HG03442 (cell line): ENCODE data around the gene CHRM2.
"Not testable (repeated sequence)": the region's sequence is repeated elsewhere in the genome, so short reads cannot be mapped to it uniquely, and the experiment has no call there.

Source experiments
- ATAC-seq: cut with Tn5 transposase; IDR thresholded peaks from one replicate; pipeline ENCODE4 v1.9.1; 2021; ENCODE audit warnings: mild to moderate bottlenecking, moderate library complexity; ENCODE audit not compliant: unreplicated experiment

Gene CHRM2

DNA sequence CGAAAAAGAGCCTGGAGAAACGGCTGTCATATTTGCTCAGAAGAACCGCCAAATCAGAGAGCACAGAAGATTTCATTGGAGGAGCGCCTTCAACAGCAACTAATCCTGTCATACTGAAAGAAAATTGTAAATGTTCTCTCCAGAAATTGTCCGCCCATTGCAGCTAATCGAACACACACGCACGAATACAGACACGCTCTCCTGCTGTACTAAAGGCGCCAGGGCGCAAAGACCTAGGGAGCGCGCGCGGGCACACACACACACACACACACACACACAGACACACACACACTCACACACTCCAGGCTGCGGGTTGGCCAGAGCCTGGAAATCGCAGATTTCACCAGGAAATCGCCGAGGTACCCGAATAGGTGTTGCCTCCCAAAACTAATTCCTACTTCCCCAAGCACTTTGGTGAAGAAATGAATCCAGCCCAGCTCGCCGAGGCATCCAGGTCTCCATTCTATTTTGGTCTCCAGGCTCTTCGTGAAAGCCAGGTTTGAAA is at the start of gene CHRM2:
Gene CHRM2 (plus strand): TSS at position 157 of the 505 bp plus-strand sequence. CDS start 146,214 bp downstream, outside the sequence.
- ATAC-seq, result no peak

DNA sequence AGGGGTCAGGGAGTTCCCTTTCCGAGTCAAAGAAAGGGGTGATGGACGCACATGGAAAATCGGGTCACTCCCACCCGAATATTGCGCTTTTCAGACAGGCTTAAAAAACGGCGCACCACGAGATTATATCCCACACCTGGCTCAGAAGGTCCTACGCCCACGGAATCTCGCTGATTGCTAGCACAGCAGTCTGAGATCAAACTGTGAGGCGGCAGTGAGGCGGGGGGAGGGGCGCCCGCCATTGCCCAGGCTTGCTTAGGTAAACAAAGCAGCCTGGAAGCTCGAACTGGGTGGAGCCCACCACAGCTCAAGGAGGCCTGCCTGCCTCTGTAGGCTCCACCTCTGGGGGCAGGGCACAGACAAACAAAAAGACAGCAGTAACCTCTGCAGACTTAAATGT is 37.1 kb upstream of the CHRM2 start:
- not testable (repeated sequence) for ATAC-seq

DNA sequence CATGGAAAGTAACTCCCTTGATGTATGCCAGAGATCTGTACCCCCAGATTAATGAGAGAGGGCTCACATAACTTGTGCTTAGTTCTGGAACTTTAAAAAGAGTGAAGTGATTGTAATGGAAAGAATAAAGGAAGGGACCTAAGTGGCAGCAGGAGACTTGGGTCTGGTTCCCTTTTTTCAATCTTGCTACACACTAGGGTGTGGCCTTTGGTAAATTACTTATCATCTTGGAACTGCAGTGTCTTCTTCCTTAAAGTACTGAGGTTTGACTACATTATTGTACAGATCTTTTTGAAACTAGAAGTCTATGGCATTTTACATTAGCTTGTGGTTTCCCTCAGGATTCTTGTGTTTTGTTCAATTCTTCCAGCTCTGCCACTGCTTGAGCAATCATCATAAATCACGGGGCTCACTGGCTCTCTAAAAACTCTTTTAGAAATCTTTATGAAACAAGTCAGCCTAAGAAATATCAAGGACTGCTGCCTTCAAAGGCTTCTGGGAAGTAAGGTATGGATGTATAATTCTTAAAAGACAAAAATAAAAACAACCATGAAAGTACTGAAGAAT is 22.5 kb upstream of the CHRM2 start:
- ATAC-seq, result no peak

DNA sequence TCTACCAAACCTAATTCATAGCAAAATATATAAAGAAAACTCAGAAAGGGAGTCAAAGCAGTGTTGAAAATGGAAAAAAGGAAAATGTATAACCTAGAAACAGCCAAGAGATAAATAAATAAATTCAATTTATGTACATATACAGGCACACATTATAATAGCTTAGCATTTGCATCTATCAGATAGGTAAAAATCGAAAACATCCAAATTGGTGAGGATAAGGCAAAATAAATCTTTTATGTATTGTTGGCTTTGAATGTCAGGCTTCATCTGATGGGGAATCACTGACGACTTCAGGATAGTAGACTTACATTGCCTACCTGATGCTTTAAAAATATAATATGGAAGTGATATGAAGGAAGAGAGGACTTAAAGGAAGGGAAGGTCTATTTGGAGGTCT is 20.6 kb upstream of the CHRM2 start:
- no peak for ATAC-seq

DNA sequence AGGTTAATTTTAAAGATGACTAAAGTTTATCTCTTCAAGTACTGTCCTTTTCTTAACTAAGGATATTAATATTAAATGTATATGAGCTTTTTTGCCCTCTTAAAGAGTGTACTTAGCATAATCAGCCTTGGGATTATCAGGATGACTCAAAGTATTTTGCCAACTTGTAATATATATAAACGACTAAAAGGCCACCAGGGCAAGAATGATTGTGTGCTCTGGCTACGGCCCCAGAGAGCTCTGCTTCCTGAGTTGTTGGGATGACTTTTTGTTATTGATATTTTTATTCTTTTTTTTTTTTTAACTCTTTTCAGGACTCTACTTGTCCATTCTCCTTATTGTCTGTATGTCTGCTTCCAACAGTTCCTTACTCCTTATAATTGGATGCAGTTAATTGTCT is 14.8 kb upstream of the CHRM2 start:
- ATAC-seq, result no peak

DNA sequence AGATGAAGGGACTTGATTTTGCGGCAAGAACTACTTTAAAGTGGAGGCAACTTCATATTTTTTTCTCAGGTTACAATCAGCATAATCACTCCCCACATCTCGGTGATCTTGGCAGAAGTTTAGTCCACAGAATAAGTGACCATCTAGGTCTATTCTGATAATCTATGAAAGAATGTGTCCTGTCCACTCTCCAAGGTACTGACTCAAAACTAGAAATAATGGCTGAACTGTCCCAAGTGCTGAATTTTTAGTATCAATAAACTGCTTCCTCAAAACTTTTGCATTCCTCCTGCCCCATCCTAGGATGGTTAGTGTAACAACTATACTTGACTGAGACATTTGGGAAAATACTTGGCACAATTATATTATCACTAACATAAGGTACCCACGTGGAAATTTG is 10.9 kb upstream of the CHRM2 start:
- ATAC-seq, result no peak

DNA sequence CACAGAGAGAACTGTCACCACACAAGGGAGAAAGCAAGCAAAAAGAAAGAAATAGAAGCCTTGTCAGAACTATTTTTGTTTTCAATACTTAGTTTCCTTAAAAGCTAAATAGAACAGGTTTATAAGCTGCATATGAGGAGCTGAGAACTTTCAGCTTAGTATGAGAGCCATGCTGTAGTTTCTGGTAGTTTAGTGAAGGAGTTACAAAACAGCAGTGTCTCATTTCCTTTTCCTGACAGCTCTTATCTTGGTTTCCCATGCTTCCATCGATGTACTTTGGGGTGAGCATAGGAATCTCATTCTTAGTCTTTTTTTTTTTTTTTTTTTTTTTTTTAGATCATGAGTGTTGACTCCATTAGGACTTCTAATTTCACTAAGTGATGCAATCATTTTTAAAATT is 8.6 kb upstream of the CHRM2 start:
- no peak for ATAC-seq

DNA sequence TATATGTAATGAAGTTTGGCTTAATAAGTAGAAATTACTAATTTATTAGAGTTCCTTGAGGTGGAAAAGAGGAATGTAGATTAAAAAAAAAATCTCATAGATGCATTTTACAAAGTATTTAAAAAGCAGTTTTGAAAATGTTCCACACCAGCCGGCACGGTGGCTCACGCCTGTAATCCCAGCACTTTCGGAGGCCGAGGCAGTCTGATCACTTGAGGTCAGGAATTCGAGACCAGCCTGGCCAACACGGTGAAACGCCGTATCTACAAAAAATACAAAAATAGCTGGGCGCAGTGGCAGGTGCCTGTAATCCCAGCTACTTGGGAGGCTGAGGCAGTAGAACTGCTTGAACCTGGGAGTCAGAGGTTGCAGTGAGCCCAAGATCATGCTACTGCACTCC is 3.2 kb upstream of the CHRM2 start:
- ATAC-seq, result no peak

DNA sequence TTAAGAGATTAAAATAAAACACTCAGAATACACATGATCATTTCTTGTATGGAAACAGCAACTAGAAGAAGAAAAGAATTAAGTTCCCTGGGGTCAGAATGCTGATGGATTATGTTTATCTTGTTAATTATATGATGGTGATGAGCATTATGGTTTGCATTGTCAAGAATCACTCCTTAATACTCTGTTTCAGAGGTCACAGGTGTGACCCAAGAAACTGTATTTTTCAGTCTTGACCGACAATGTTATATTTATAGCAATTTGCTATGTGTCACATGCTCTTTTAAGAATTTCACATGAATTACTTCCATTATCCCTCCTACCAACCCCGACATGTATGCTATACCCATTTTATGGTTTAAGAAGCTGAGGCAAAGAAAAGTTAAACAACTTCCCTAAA is 2.7 kb upstream of the CHRM2 start:
- ATAC-seq, result no peak

DNA sequence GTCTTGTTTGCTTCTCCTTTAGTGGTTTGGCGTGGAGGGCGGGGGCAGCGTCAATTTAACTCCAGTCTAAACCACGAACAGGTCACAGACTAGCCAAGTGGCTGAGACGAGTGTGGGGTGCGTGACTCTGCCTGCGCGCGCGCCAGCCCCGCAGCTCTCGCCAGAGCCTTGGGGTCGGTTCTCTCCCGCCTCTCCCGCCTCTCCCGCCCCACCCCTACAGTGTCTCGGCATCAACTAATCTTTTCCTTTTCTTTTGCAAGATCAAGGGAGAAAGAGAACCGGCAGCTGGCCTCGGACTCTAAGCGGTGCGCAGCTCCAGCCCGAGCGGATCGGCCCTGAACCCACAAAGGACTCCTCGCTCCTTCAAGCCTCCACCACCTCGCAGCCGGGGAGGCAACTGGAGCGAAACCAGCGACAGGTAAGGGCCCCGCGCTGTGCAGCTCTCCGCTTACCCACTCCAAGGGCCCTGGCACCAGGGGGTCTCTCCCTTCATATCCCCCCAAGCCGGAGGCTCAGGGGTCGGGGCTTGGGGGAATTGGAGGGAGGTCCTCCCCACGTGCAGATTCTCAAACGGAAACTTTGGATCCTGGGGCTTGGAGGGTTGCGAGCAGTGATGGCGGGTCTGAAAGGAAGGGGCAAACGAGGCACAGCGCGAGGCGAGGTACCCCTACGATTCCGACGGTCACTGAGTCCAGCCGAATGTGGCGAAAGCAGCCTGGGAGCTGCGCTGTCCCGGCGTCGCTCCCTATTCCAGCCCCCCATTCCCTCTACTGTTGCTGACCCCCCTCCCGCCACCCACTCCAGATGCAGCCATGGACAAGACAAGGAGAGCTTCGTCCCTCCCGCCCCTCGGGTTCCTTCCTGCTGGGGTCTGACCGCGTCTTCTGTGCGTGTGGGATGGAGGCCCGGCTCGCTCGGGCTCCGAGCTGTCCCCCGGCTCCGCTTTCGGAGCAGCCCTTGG is 829 bp downstream of the CHRM2 start:
- no peak for ATAC-seq

DNA sequence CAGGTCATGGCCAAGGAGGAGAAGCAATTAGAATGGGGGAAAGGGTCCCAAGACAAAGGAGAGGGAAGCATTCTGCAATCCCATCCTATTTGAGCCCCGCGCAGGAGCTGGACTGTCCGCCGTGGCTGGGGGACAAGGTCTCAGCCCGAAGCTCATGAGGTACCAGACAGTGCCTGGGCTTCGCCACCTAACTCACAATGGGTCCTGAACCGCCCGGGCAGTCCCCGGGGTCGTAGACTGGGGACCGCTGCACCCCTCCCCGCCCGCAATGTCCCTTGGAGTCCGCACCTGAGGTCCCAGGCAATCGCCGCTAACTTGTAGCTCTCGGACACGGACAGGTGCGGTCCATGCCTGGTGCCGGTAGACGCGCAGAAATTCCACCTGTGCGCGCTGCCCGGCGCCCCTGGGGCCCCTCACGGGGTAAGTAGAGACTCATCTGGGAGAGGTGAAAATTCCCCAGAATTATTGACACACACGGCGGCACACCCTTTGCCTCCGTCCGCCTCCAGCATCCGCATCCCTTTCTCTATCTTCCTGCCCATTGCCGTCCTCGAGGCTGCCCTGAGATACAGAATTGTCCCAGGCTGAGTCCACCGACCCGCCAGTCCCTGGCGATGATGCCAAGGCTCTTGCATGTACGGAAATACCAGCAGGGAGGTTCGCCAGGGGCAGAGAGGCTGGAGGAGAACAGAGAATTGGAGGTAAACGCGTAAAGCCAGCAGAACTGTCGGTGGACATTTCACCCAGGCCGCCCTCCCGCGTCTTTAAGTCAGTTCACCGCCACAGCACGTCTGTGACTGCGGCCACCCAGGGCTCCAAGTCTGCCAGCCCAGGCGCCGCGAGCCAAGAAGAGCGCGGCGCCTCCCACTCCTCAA is 1.8 kb downstream of the CHRM2 start:
- ATAC-seq, result no peak

DNA sequence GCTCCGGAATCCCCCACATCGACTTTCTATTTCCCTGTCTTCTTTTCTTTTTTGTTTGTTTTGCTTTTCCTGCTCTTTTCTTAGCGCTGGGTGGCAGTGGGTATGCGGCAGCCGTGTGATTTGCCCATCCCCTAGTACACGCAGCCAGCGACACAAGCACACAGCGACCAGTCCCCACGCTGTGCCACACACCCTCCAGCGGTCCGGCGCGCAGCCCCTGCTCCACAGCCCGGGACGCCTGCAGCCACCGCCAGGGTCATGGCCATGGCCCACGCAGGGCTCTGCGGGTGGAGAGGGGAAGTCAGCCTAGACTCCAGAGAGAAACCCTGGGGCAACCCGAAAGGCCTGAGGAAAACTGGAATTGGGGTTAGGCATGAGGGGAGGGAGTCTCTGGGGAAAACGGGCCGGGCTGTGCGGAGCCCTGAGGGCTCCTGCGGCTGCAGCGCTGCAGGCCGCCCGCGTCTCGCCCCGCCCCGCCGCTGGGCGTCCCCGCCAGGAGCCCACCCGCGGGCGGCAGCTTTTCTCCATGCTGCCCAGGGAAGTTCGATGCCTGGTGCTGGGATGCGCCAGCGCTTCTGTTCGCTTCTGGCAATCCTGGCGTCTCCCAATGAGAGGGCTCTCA is 2.5 kb downstream of the CHRM2 start:
- no peak for ATAC-seq

DNA sequence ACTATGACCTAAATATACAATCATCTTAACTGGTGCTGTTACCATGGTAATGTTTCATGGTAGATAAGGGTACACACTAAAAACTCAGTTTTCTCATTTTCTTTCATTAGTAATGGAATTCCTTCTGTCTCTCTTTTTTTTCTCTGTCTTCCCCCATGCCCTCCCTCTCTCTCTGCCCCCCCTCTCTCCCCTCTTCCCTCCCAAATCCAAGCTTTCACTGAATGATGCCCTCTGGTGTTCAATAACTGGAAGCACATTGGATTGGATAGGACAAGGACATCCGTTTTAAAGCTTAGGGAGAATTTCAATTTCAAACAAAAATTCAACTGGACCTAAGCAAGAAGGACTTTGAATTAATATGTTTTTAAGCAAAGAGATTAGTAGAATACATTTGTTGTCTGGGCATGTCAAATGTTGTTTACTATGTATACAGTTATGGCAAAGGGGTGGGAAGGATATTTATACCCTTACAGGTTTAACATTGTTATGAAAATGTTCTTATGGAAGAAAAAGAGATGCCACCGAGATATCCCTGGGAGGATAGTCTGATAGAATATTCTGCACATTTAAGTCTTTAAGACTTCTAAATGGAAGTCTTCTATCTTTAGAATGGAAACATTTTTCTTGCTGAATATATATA is 6.1 kb downstream of the CHRM2 start:
- ATAC-seq, result no peak

DNA sequence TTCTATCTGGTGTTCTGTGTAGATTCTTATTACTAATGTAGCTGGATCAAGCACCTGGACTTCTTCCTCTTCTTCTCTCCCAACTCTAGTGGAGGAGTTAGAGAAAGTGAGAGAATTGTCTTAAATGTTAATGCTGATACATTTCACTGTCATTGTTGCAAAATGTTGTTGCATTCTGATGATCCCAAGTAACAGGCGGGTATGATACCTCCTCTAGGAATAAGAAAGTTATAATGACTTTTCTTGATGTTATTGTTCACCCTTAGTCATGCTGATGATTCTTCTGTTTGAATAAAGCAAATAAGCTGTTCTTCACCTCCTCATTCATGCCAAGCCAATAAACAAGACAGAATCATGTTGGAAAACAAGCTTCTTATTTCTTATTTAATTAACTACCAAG is 9.1 kb downstream of the CHRM2 start:
- ATAC-seq, result no peak

DNA sequence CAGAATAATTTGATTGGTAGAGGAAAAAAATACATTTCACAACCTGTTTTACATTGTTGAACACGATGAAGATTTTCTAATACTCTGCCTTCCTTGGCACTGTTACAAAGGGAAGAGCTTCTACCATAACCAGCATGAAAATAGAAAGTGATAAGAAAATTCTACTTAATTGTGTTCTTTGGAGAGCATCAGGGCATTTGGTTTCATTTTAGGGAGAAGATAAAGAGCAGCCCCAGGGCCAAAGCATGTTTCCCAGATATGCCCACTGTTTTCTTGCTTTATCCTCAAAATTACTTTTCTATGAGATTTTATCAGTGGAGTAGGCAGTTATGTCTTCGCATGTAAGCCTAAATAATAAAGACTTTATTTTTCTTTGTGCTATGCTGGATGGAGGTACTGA is 9.5 kb downstream of the CHRM2 start:
- ATAC-seq, result no peak

DNA sequence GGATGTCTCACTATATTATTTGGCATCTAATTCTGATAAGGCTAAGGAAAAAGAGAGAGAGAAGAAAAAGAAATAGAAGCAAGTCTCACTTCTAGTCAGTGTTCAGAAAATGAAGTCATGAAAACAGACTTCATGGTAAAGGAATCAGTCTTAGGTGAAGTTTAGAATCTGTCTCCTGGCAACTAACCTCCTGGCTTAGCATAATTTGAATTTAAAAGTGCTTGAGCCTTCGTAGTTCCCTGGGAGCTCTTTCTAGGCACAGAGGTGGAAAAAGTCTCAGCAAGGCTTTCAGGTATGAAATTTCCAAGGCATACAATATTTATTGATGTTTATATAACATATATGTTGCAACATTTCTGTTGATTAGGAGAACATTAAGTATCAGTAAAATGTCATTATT is 10.4 kb downstream of the CHRM2 start:
- ATAC-seq, result no peak

DNA sequence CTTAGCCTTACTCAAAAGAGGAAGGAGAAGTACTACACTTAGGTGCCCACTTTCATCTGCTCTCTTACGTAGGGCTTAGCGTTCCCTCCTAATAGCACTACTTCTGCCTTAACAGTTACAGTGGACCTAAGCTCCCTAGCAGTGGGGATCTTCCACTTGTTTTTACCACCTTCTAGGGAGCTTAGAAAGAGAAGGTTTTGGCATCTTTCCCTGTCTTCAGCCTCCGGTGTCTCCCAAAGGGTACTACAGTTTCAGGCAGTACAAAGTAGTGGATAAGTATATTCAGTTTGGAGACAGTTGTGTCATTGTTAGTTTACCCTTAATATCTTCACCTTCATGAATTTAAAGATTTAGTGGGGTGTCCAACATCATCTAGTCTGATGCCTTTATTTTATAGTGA is 14.6 kb downstream of the CHRM2 start:
- no peak for ATAC-seq

DNA sequence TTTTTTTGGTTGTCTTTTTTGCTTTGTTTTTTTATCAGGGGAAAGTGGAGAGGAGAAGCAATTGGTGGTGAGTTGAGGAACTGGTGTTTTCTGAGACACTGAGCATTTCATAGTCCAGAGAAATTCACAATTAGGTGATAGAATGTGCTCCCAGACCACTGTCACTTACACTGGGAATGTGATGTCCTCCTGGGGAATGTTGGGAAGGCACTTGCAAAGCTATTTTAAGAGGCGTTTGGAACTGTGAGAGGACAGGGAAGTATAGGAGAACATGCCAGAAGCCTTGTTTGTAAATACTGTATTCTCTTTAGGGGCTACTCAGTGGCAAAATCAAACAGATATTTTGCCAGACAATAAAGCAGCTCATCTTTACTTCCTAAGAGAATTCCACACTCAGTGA is 16.0 kb downstream of the CHRM2 start:
- no peak for ATAC-seq

DNA sequence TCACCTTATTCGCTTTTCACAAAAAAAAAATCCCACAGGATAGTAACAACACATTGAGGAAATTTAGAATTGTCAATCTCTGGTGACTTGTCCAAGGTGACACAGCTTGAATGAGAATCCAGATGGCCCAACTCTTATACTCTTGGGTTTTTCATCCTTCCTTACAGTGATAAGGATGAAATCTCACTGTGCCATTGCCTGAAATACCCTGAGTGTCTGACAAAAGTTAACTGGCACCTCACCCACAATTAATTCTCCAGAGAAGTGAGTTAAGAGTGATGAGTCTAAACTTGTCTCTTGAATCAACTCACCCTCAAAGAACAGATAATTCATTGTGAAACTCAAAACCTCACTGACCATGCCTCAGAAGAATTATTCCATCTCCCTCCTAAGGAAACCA is 18.9 kb downstream of the CHRM2 start:
- no peak for ATAC-seq

DNA sequence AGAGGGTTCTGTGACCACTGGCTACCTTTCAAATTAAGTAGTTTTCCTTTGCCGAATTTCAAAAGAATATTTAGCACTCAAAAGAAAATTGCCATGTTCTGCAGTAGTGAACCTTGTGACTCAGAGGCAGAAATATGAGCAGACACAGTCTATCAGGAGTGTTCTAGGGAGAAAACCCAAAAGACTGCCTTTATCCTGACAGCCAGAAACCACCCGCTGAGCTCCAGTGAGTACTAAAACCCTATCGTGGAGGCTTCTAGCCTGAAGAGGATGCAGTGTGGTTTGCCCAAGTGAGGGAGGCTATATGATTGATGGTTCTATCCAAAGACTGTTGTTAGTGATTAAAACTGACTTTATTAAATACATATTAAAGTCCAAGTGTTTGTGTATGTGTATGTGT is 21.9 kb downstream of the CHRM2 start:
- ATAC-seq, result no peak
